ENCODE measurements around the gene PHLPP1.

DNA sequence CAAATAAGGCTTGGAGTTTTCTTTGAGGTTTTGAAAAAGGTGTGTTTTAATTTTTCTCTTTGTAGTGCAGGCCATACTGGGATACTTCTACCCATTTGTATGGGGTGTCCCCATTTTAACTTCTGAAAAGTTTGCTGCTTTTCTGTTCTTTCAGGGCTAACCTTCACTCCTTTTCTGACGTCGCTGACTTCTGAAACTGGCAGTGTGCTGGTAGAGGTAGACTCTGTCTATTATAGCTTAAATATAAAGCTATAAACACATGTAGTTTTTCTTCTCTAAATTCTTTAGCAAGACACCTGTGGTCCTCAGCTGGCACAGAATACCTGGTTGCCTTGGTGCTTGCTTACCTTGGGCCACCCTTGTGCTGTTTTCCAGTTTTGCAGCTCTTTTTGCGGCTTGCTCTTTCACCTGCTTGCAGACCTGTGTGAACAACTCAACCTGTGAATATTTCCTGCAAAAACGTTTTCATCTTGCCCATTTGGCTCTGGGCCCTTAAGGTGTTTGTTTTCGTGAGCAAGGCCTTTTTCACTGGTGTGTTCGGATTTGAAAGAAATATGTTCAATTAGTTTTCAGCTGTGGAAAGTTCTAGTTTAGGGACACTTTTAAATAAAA, 42.2 kb downstream of the PHLPP1 start:
- TF ChIP-seq, protein P1, sequence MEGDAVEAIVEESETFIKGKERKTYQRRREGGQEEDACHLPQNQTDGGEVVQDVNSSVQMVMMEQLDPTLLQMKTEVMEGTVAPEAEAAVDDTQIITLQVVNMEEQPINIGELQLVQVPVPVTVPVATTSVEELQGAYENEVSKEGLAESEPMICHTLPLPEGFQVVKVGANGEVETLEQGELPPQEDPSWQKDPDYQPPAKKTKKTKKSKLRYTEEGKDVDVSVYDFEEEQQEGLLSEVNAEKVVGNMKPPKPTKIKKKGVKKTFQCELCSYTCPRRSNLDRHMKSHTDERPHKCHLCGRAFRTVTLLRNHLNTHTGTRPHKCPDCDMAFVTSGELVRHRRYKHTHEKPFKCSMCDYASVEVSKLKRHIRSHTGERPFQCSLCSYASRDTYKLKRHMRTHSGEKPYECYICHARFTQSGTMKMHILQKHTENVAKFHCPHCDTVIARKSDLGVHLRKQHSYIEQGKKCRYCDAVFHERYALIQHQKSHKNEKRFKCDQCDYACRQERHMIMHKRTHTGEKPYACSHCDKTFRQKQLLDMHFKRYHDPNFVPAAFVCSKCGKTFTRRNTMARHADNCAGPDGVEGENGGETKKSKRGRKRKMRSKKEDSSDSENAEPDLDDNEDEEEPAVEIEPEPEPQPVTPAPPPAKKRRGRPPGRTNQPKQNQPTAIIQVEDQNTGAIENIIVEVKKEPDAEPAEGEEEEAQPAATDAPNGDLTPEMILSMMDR (IDR thresholded peaks at IDR 0.05 in 8 of 11, conservative IDR thresholded peaks at IDR 0.05 in 3 of 11), result no peak
- TF ChIP-seq POLR2AphosphoS5 (IDR thresholded peaks at IDR 0.05) (no peak), POLR2A (IDR thresholded peaks at IDR 0.05) (no peak)

All from spleen (tissue), 7 donors.